Measurements from ENCODE around the gene DCDC2B. TPM values are rescaled to one million over a fixed set of nuclear protein-coding genes. Genes with fewer than 3 reads are reported as not detected.
A peak's percentile ranks its signal among the peaks of the same experiment; 100 is the strongest.

Gene DCDC2B
- total and polyA plus RNA-seq, 9 of the 15 experiments (the other 6 are each of a cell fraction or from before 2014, with no cell fraction given) = not detected

GRCh38 chr1:32242341-32242851, 33.5 kb downstream of the DCDC2B start (continued):
- no peak for TF ChIP-seq CEBPG (CRISPR knock-in tag; IDR thresholded peaks at IDR 0.05)
- TF ChIP-seq CEBPG (tag; conservative IDR thresholded peaks at IDR 0.05 in 1 of 2, IDR thresholded peaks at IDR 0.05 in 1 of 2) = no peak
- no peak for TF ChIP-seq PRPF4 (IDR thresholded peaks at IDR 0.05; ENCODE audit: insufficient read depth, low read depth, low read length, poor library complexity, severe bottlenecking)
- no peak for TF ChIP-seq SMAD4 (CRISPR knock-in tag; conservative IDR thresholded peaks at IDR 0.05)
- TF ChIP-seq MTA1 (IDR thresholded peaks at IDR 0.05; ENCODE audit: borderline replicate concordance) = peak; percentile 52; the same call in 1 of the 2 replicates
- TF ChIP-seq MAFF (IDR thresholded peaks at IDR 0.05; ENCODE audit: low read length) = no peak
- 0 out of 2 replicates have a peak, but pooled peaks have one; percentile 64 for TF ChIP-seq YBX1 (IDR thresholded peaks at IDR 0.05)
- no peak for TF ChIP-seq BRD4 (IDR thresholded peaks at IDR 0.05)
- TF ChIP-seq ZNF23 (CRISPR knock-in tag; IDR thresholded peaks at IDR 0.05) = no peak
- no peak for TF ChIP-seq TFAM (CRISPR knock-in tag; conservative IDR thresholded peaks at IDR 0.05)
- TF ChIP-seq PCBP1 (IDR thresholded peaks at IDR 0.05; ENCODE audit: low read depth, low read length, poor library complexity, severe bottlenecking) = no peak
- no peak for TF ChIP-seq MLX (CRISPR knock-in tag; conservative IDR thresholded peaks at IDR 0.05)
- 0 out of 2 replicates have a peak, but pooled peaks have one; percentile 26 for TF ChIP-seq SMARCA4 (IDR thresholded peaks at IDR 0.05)
- no peak for TF ChIP-seq MED1 (CRISPR knock-in tag; IDR thresholded peaks at IDR 0.05; ENCODE audit: borderline replicate concordance)
- TF ChIP-seq AFF4 (CRISPR knock-in tag; IDR thresholded peaks at IDR 0.05) = no peak
- TF ChIP-seq BCOR (IDR thresholded peaks at IDR 0.05) = peak; percentile 4; the same call in 1 of the 2 replicates
- 0 out of 2 replicates have a peak, but pooled peaks have one; percentile 24 for TF ChIP-seq GATAD2A (IDR thresholded peaks at IDR 0.05)

Data from K562 (cell line).